ENCODE data around the gene CFAP77.

DNA sequence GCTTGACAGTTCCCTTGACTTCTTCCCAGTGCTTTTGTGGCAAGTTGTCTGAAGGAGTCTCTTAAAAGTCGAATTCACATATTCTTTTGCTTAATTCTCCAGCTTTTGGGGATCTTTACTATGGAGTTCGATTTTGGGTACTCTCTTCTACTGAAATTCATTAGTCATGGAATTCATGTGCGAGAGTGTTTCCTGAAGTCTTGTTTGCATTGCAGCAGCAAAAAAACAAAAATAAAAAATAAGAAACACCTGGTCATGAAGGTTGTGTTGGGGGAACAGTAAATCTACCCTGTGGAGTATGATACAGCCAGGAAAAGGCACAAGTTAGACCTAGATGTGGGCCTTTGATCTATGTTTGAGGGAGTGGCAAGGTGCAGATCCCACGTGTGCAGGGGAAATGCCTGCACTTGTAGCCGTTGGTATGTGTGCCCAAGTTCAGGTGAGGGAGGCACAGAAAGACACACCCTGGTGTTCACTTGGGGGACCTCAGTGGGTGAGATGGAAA, 55.2 kb downstream of the CFAP77 start:
- TF ChIP-seq, protein P1, sequence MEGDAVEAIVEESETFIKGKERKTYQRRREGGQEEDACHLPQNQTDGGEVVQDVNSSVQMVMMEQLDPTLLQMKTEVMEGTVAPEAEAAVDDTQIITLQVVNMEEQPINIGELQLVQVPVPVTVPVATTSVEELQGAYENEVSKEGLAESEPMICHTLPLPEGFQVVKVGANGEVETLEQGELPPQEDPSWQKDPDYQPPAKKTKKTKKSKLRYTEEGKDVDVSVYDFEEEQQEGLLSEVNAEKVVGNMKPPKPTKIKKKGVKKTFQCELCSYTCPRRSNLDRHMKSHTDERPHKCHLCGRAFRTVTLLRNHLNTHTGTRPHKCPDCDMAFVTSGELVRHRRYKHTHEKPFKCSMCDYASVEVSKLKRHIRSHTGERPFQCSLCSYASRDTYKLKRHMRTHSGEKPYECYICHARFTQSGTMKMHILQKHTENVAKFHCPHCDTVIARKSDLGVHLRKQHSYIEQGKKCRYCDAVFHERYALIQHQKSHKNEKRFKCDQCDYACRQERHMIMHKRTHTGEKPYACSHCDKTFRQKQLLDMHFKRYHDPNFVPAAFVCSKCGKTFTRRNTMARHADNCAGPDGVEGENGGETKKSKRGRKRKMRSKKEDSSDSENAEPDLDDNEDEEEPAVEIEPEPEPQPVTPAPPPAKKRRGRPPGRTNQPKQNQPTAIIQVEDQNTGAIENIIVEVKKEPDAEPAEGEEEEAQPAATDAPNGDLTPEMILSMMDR (IDR thresholded peaks at IDR 0.05; ENCODE audit: insufficient read depth, low read length, poor library complexity, severe bottlenecking), result no peak
- TF ChIP-seq EZH2phosphoT487 (conservative IDR thresholded peaks at IDR 0.05; ENCODE audit: low read length), result no peak

Data from SU-DHL-6 (cell line).